ENCODE measurements around the gene PRDM10. TPM values are rescaled to one million over a fixed set of nuclear protein-coding genes. Genes with fewer than 3 reads are reported as not detected.

The PRDM10 gene
- total RNA-seq, 1 experiment from 2014 or later, result 7.7 TPM

DNA sequence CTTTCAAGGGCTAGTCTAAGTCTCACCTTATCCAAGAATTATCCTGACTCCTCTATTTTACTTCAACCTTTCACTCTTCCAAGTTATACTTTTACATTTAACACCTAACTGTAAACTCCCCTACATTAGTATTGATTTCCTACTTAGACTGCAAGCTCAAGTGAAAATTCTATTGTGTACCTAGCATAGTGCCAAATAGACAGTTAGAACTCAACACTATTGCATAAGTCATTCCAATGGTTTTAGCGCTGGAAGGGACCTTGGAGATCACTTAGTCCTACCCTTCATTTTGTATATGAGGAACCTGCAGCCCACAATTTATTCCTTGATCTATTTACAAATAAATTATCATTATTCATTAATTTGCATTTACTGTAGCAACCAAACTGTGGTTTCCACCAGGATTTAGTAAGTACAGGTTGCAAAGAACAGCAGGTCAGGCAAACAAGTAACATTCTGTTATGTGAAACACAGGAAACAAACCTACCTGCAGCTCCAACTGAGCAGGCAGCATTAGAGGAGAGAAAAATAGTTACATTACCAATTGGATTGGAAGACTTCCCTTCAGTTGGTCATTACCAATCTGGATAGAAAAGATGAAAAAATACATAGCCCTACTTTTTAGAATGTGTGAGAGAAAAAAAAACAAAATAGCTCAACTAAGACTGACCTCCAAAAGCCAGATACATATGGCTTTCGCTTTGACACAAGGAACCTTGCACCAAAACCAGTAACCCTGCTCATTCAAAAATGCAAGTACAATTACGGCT lies 73.5 kb downstream of the PRDM10 start:
- Histone ChIP-seq H3K14ac (ENCODE audit: insufficient read depth, low read length) (no peak overlapping the region), H3K27ac (ENCODE audit: insufficient read length, low read depth, low read length) (no peak overlapping the region), H3K23me2 (ENCODE audit: insufficient read length, low read depth, low read length, poor library complexity, severe bottlenecking) (no peaks in the 10 kb centered on the region), H2BK5ac (ENCODE audit: insufficient read length, low read length) (no peak overlapping the region), H4K5ac (ENCODE audit: insufficient read length, low read depth, low read length) (no peak overlapping the region), H3T11ph (ENCODE audit: low read length) (no peak overlapping the region), H3K23ac (ENCODE audit: insufficient read length, low read depth, low read length) (no peak overlapping the region), H3K79me2 (ENCODE audit: insufficient read depth, low read length) (no peaks in the 10 kb centered on the region), H2AFZ (ENCODE audit: low read length) (no peak overlapping the region), H3K27me3 (ENCODE audit: insufficient read depth, low read length) (no peaks in the 10 kb centered on the region), H3K4me2 (ENCODE audit: insufficient read depth, insufficient read length, low read length) (no peak overlapping the region), H2BK15ac (ENCODE audit: low read depth, low read length) (no peak overlapping the region), H2AK5ac (ENCODE audit: insufficient read length, low read length) (no peak overlapping the region), H3K56ac (ENCODE audit: insufficient read length, low read depth, low read length) (no peak overlapping the region), H3K9me3 (ENCODE audit: control insufficient read depth, low read depth, low read length) (no peaks in the 10 kb centered on the region), H4K20me1 (ENCODE audit: control insufficient read depth, insufficient read depth, insufficient read length) (no peaks in the 10 kb centered on the region), H3K4me1 (ENCODE audit: insufficient read depth, low read length) (no peaks in the 10 kb centered on the region), H4K91ac (ENCODE audit: insufficient read length, low read depth, low read length) (no peak overlapping the region), H2BK12ac (ENCODE audit: insufficient read length, low read depth, low read length) (no peak overlapping the region), H3K4ac (ENCODE audit: low read depth, low read length) (no peak overlapping the region), H4K8ac (replicated peaks; ENCODE audit: insufficient read length, low read depth, low read length) (no peak overlapping the region), H2BK20ac (ENCODE audit: low read depth, low read length, poor library complexity, severe bottlenecking) (no peak overlapping the region), H2BK120ac (ENCODE audit: low read depth, low read length, poor library complexity, severe bottlenecking) (no peak overlapping the region), H3K79me1 (ENCODE audit: insufficient read depth, low read depth, low read length, poor library complexity, severe bottlenecking) (no peaks in the 10 kb centered on the region), H3K9ac (ENCODE audit: extremely low read depth, insufficient read length, low read length) (no peak overlapping the region), H3K18ac (ENCODE audit: insufficient read length, low read depth, low read length) (no peak overlapping the region)
- Mint-ChIP-seq H3K27ac (peak overlapping the region in 1 of 3 experiments; percentile 12; a peak in 1 of 7 replicates), H3K4me3 (no peak overlapping the region), H3K4me1 (peaks cover 6 to 11% of the 10 kb centered on the region in 2 experiments), H3K9me3 (no peaks in the 10 kb centered on the region), H3K36me3 (ENCODE audit: insufficient read depth in 1 of 3, low read depth in 3 of 3) (peaks cover 12 to 37% (median 31%) of the 10 kb centered on the region in 3 experiments), H3K27me3 (ENCODE audit: low read depth) (no peaks in the 10 kb centered on the region)
- TF ChIP-seq, protein P1, sequence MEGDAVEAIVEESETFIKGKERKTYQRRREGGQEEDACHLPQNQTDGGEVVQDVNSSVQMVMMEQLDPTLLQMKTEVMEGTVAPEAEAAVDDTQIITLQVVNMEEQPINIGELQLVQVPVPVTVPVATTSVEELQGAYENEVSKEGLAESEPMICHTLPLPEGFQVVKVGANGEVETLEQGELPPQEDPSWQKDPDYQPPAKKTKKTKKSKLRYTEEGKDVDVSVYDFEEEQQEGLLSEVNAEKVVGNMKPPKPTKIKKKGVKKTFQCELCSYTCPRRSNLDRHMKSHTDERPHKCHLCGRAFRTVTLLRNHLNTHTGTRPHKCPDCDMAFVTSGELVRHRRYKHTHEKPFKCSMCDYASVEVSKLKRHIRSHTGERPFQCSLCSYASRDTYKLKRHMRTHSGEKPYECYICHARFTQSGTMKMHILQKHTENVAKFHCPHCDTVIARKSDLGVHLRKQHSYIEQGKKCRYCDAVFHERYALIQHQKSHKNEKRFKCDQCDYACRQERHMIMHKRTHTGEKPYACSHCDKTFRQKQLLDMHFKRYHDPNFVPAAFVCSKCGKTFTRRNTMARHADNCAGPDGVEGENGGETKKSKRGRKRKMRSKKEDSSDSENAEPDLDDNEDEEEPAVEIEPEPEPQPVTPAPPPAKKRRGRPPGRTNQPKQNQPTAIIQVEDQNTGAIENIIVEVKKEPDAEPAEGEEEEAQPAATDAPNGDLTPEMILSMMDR (conservative IDR thresholded peaks at IDR 0.05), result no peak
- DNase-seq, result no peak
- no CpG with 5 or more reads among the region's 3 CpGs for WGBS (ENCODE audit: extremely low coverage, insufficient read length, low lambda C conversion rate)

All from H9 (cell line).